Activated CD4-positive, alpha-beta T cell treated with anti-CD3 and anti-CD28 coated beads, Interleukin-2, amount 10 ng/mL, durations not matched to agents 24 days and 14 days (primary cell): ENCODE measurements around the gene ATR. TPM values are rescaled to one million over a fixed set of nuclear protein-coding genes. Genes with fewer than 3 reads are reported as not detected.
"Not testable (repeated sequence)": the region's sequence is repeated elsewhere in the genome, so short reads cannot be mapped to it uniquely, and the experiment has no call there.

Experiments used
- DNase-seq: peaks from one replicate; pipeline ENCODE4 v3.0.0; 2022
- H3K27ac Mint-ChIP-seq: one replicate; pipeline ENCODE4 v1.8.0; 2022; ENCODE audit warnings: mild to moderate bottlenecking, mixed read lengths
- H3K27me3 Mint-ChIP-seq: one replicate; pipeline ENCODE4 v1.8.0; 2022; ENCODE audit warnings: mixed read lengths
- H3K36me3 Mint-ChIP-seq: one replicate; pipeline ENCODE4 v1.8.0; 2022; ENCODE audit warnings: low read depth, mild to moderate bottlenecking, mixed read lengths
- H3K4me1 Mint-ChIP-seq: one replicate; pipeline ENCODE4 v1.8.0; 2021; ENCODE audit warnings: mixed read lengths
- H3K4me3 Mint-ChIP-seq: one replicate; pipeline ENCODE4 v1.8.0; 2022; ENCODE audit warnings: mild to moderate bottlenecking, moderate library complexity, mixed read lengths
- H3K9me3 Mint-ChIP-seq: one replicate; pipeline ENCODE4 v1.8.0; 2021; ENCODE audit warnings: mixed read lengths
- intact Hi-C: fragments of 100-400 bp; cut with micrococcal nuclease; formaldehyde crosslinking; loops from one replicate; pipeline ENCODE4 v1.15.1; 2023
- total RNA-seq: library from RNA; stranded (reverse); gene quantifications from 2 replicates; pipeline ENCODE4 v1.2.3, GENCODE V29; 2022

The ATR gene
- total RNA-seq, 1 donor from 2014 or later = 35.0 TPM

DNA sequence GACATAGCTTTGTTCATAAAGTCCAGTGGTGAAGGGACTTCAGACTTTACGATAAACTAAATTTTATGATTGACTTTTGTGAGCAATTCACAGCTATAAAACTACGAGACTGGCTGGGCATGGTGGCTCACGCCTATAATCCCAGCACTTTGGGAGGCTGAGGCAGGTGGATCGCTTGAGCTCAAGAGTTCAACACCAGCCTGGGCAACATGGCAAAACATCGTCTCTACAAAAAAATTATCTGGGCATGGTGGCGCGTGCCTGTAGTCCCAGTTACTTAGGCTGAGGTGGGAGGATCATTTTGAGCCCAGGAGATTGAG lies 24.8 kb upstream of the ATR start:
- H3K4me1 Mint-ChIP-seq, H3K9me3 Mint-ChIP-seq, H3K36me3 Mint-ChIP-seq, H3K27me3 Mint-ChIP-seq, H3K4me3 Mint-ChIP-seq, intact Hi-C loops, DNase-seq, H3K27ac Mint-ChIP-seq: not testable (repeated sequence)

DNA sequence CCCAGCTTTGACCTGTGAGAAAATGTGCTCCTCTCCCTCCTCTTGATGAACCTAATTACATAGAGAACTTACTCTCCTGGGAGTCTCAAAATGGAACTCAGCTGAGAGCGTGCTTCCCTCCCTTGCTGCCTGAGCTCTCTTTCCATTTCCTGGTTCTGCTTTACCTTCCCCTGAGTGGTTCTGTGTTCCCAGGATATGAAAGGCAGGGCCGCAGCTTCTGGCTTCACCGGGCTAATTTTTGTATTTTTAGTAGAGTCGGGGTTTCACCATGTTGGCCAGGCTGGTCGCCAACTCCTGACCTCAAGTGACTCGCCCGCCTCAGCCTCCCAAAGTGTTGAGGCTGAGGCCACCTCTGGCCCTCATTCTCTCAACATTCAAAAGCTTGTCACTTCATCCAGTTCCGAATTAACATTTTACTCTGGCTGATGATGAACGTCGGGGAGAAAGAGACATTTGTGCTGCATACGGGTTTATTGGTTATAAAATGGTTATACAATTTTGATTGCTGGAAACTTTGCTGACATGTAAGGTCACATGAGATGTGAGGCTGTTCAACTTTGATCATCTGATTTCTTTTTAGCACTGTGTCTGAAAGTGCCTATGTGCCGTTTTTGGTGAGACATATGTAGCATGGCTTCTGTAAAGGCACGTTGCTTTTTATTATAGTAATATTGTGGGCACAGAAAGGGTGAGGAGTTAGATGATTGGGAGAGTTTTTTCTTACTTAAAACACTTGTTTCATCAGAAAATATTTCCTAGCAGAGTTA lies 24.3 kb upstream of the ATR start:
- DNase-seq = no peak
- Mint-ChIP-seq H3K27ac (no peak overlapping the region), H3K9me3 (no peaks in the 10 kb centered on the region), H3K36me3 (no peaks in the 10 kb centered on the region), H3K27me3 (no peaks in the 10 kb centered on the region), H3K4me1 (peaks cover under 1% of the 10 kb centered on the region), H3K4me3 (no peak overlapping the region)
- intact Hi-C loops = no loop called here

DNA sequence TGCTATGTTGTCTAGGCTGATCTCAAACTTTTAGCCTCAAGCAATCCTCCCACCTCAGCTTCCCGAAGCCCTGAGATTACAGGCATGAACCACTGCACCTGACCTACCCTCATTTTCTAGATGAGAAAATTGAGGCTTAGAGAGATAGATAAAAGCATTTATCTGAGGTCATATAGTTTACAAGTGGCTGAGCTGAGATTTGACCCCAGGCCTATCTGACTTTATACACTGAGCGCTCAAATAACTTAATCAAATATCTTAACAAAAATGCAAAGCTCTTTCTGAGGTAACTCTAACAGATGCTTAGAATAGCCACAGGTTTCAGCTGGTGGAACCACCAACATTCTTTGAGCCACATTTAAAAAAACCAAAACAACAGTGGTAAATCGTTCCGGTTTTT lies 23.2 kb upstream of the ATR start:
- H3K27ac Mint-ChIP-seq = no peak overlapping the region
- H3K36me3 Mint-ChIP-seq = no peaks in the 10 kb centered on the region
- intact Hi-C loops = no loop called here
- no peak overlapping the region for H3K4me3 Mint-ChIP-seq
- peaks cover 7% of the 10 kb centered on the region for H3K4me1 Mint-ChIP-seq
- H3K27me3 Mint-ChIP-seq = no peaks in the 10 kb centered on the region
- no peaks in the 10 kb centered on the region for H3K9me3 Mint-ChIP-seq
- DNase-seq = no peak

DNA sequence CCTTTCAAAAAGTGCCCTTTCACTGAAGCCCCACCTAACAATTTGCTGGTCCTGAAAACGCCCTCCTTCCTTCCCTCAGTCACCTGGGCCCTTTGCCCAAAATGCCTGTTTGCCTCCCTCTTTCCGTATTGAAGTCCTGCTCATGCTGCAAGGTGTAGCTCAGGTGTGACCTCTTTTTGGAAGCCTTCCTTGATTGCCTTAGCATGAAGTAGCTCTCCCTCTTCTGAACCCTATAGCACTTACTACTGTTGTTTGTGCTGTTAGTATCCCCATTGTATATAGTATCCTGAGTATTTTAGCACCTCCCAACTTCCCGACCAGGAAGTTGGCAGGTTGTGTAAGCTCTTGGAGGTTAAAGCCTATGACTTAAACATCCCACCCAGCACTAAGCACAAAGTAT lies 19.4 kb upstream of the ATR start:
- H3K36me3 Mint-ChIP-seq = peaks cover 3% of the 10 kb centered on the region
- H3K4me3 Mint-ChIP-seq = no peak overlapping the region
- H3K27ac Mint-ChIP-seq = no peak overlapping the region
- no peaks in the 10 kb centered on the region for H3K9me3 Mint-ChIP-seq
- no peaks in the 10 kb centered on the region for H3K27me3 Mint-ChIP-seq
- intact Hi-C loops = loop anchor here (2.0 kb wide), 1 partner anchor 403 kb away; the partner anchor contains the start of gene U2SURP
- H3K4me1 Mint-ChIP-seq = peaks cover 15% of the 10 kb centered on the region
- DNase-seq = no peak

GRCh38 chr3:142596726-142597088 lies 18.2 kb upstream of the ATR start:
- DNase-seq = no peak
- Mint-ChIP-seq H3K4me1 (peaks cover 15% of the 10 kb centered on the region), H3K27me3 (no peaks in the 10 kb centered on the region), H3K4me3 (peak overlapping the region; percentile 99), H3K9me3 (no peaks in the 10 kb centered on the region), H3K27ac (peak overlapping the region; percentile 87), H3K36me3 (peaks cover 3% of the 10 kb centered on the region)
- intact Hi-C loops = loop anchor here (1.0 to 2.0 kb wide), 3 partner anchors 18 to 404 kb away; partner anchors contain the start of genes ATR, TRPC1 and U2SURP

GRCh38 chr3:142595951-142596725 lies 17.6 kb upstream of the ATR start, which contains the start of gene PLS1:
TSS of gene PLS1 (plus strand) at chr3:142596393. CDS start at chr3:142664238, 67,845 bp downstream.
- peak; percentile 98 for DNase-seq
- Mint-ChIP-seq H3K4me3 (peak within 1 kb of the TSS; percentile 99), H3K36me3 (peaks cover 3% of the 10 kb centered on the region), H3K27ac (peak within 1 kb of the TSS; percentile 87), H3K9me3 (no peaks in the 10 kb centered on the region), H3K4me1 (peaks cover 15% of the 10 kb centered on the region), H3K27me3 (no peaks in the 10 kb centered on the region)
- intact Hi-C loops = loop anchor here (1.0 to 2.0 kb wide), 3 partner anchors 18 to 405 kb away; partner anchors contain the start of genes ATR, TRPC1 and U2SURP

GRCh38 chr3:142595581-142595950 lies 17.0 kb upstream of the ATR start:
- DNase-seq = no peak
- Mint-ChIP-seq H3K27ac (no peak overlapping the region), H3K4me1 (peaks cover 15% of the 10 kb centered on the region), H3K27me3 (no peaks in the 10 kb centered on the region), H3K36me3 (peaks cover 3% of the 10 kb centered on the region), H3K4me3 (peak overlapping the region; percentile 99), H3K9me3 (no peaks in the 10 kb centered on the region)
- intact Hi-C loops = no loop called here

DNA sequence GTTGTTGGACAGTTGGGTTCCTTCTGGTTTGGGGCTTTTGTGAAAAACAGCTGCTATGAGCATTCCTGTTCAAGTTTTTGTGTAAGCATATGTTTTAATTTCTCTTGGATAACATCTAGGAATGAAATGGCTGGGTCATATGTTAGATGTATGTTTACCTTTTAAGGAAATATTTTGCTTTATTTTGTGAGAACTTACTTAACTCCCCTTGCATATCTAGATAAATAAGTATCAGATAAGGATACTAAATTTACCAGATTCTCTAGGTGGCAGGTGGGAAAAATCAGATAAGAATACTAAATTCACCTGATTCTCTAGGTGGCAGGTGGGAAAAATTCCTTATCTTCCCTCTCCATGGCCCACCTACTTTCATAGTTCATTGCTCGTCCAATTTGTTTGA lies 16.6 kb upstream of the ATR start:
- H3K9me3 Mint-ChIP-seq = no peaks in the 10 kb centered on the region
- H3K27me3 Mint-ChIP-seq = peaks cover 3% of the 10 kb centered on the region
- intact Hi-C loops = no loop called here
- H3K4me3 Mint-ChIP-seq = peak overlapping the region; percentile 99
- peaks cover 15% of the 10 kb centered on the region for H3K4me1 Mint-ChIP-seq
- H3K36me3 Mint-ChIP-seq = peaks cover 3% of the 10 kb centered on the region
- DNase-seq = no peak
- H3K27ac Mint-ChIP-seq = no peak overlapping the region

DNA sequence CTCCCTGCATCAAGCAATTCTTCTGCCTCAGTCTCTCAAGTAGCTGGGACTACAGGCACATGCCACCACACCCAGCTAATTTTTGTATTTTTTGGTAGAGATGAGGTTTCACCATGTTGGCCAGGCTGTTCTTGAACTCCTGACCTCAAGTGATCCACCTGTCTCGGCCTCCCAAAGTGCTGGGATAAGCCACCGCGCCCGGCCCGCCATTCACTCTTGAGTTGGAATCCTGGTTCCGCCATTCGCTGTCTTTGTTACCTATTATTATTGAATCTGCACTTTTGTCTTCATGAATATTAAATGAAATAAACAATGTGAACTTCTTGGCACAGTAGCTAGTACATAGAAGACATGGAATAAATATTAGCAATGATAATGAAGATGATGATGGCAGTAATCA lies 13.7 kb upstream of the ATR start:
- H3K27ac Mint-ChIP-seq, H3K9me3 Mint-ChIP-seq, H3K27me3 Mint-ChIP-seq, H3K4me3 Mint-ChIP-seq, DNase-seq, H3K36me3 Mint-ChIP-seq, intact Hi-C loops: not testable (repeated sequence)
- peaks cover 12% of the 10 kb centered on the region for H3K4me1 Mint-ChIP-seq

- intact Hi-C loops = loop anchor here (5.0 kb wide), 1 partner anchor 404 kb away; no protein-coding TSS in a partner anchor
- Mint-ChIP-seq H3K27me3 (peaks cover 24% of the 10 kb centered on the region), H3K36me3 (no peaks in the 10 kb centered on the region), H3K9me3 (no peaks in the 10 kb centered on the region), H3K4me3 (no peak overlapping the region), H3K27ac (no peak overlapping the region), H3K4me1 (no peaks in the 10 kb centered on the region)
- DNase-seq = no peak
Measured at GRCh38 chr3:142588703-142589102, 10.2 kb upstream of the ATR start.

GRCh38 chr3:142586803-142587406 lies 8.4 kb upstream of the ATR start:
- H3K27me3 Mint-ChIP-seq = peaks cover 33% of the 10 kb centered on the region
- no peaks in the 10 kb centered on the region for H3K36me3 Mint-ChIP-seq
- DNase-seq = peak; percentile 75
- H3K4me1 Mint-ChIP-seq = no peaks in the 10 kb centered on the region
- H3K9me3 Mint-ChIP-seq = no peaks in the 10 kb centered on the region
- intact Hi-C loops = loop anchor here (5.0 kb wide), 1 partner anchor 405 kb away; no protein-coding TSS in a partner anchor
- no peak overlapping the region for H3K4me3 Mint-ChIP-seq
- no peak overlapping the region for H3K27ac Mint-ChIP-seq

DNA sequence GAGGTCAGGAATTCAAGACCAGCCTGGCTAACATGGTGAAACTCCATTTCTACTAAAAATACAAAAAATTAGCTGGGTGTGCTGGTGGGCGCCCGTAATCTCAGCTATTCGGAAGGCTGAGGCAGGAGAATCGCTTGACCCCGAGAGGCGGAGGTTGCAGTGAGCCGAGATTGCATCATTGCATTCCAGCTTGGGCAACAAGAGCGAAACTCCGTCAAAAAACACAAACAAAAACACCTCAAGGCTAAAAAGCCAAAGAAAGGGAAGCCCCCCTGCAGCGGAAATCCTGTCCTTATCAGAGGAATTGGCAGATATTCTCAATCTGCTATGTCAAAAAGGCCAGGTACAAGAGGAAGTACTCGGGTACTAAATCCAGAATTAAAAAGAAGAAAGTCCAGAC lies 2.5 kb upstream of the ATR start:
- H3K27ac Mint-ChIP-seq, DNase-seq, H3K36me3 Mint-ChIP-seq, intact Hi-C loops, H3K4me3 Mint-ChIP-seq, H3K9me3 Mint-ChIP-seq: not testable (repeated sequence)
- Mint-ChIP-seq H3K4me1 (peaks cover 28% of the 10 kb centered on the region), H3K27me3 (peaks cover 27% of the 10 kb centered on the region)

- H3K27me3 Mint-ChIP-seq = peaks cover 24% of the 10 kb centered on the region
- peak overlapping the region; percentile 99 for H3K4me3 Mint-ChIP-seq
- H3K27ac Mint-ChIP-seq = peak overlapping the region; percentile 99
- intact Hi-C loops = no loop called here
- peaks cover 36% of the 10 kb centered on the region for H3K4me1 Mint-ChIP-seq
- DNase-seq = no peak
- H3K9me3 Mint-ChIP-seq = no peaks in the 10 kb centered on the region
- H3K36me3 Mint-ChIP-seq = peaks cover 8% of the 10 kb centered on the region
Measured at GRCh38 chr3:142580061-142580423, 1.5 kb upstream of the ATR start.
